ENCODE results near the gene PLPP7.

DNA sequence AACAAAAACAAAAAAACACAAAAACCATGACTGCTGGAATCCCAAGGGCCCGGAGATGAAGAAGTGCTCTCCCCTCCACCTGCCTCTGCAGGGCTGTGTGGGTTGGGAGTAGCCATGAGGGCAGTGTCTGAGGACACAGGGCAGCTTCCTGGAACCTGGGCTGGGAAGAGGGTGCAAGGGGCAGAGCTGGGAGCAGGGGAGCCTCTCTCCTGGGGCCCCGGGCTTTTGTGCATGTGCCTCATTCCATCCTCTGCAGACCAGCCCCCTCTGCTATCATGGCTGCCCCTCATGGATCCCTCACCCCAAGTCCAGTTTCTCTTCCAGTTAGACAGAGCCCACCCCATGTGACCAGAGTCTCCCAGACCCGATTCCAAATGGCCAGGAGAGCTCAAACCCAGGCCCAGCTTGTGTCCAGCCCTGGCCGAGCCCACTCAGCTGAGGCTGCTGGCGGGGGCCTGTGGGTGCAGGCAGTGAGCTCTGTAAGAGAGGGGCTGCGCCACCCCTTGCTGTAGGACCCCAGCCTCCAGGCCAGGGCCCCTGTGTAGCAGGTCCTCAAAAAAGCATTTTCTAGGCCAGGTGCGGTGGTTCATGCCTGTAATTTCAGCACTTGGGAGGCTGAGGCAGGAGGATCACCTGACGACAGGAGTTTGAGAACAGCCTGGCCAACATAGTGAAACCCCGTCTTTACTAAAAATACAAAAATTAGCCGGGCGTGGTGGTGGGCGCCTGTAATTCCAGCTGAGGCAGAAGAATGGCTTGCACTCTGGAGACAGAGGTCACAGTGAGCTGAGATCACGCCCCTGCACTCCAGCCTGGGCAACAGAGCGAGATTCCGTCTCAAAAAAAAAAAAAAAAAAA, 44.5 kb downstream of the PLPP7 start:
- TF ChIP-seq, protein P1, sequence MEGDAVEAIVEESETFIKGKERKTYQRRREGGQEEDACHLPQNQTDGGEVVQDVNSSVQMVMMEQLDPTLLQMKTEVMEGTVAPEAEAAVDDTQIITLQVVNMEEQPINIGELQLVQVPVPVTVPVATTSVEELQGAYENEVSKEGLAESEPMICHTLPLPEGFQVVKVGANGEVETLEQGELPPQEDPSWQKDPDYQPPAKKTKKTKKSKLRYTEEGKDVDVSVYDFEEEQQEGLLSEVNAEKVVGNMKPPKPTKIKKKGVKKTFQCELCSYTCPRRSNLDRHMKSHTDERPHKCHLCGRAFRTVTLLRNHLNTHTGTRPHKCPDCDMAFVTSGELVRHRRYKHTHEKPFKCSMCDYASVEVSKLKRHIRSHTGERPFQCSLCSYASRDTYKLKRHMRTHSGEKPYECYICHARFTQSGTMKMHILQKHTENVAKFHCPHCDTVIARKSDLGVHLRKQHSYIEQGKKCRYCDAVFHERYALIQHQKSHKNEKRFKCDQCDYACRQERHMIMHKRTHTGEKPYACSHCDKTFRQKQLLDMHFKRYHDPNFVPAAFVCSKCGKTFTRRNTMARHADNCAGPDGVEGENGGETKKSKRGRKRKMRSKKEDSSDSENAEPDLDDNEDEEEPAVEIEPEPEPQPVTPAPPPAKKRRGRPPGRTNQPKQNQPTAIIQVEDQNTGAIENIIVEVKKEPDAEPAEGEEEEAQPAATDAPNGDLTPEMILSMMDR (IDR thresholded peaks at IDR 0.05; ENCODE audit: poor library complexity, severe bottlenecking) = no peak
- TF ChIP-seq POLR2AphosphoS5 (IDR thresholded peaks at IDR 0.05) = no peak
- TF ChIP-seq EZH2 (IDR thresholded peaks at IDR 0.05; ENCODE audit: borderline replicate concordance, insufficient read depth, low read length, poor library complexity, severe bottlenecking) = no peak
